Erythroblast (primary cell): ENCODE data around the gene ARHGEF4.

Experiments used
- GATA1 ChIP-seq: IDR thresholded peaks from 2 replicates; pipeline ENCODE4 v1.6.1; 2011; ENCODE audit warnings: low read depth, mild to moderate bottlenecking, control low read depth, low read length, moderate library complexity
- POLR2A ChIP-seq: IDR thresholded peaks from 2 replicates; pipeline ENCODE4 v1.6.1; 2011; ENCODE audit warnings: mild to moderate bottlenecking, low read length

DNA sequence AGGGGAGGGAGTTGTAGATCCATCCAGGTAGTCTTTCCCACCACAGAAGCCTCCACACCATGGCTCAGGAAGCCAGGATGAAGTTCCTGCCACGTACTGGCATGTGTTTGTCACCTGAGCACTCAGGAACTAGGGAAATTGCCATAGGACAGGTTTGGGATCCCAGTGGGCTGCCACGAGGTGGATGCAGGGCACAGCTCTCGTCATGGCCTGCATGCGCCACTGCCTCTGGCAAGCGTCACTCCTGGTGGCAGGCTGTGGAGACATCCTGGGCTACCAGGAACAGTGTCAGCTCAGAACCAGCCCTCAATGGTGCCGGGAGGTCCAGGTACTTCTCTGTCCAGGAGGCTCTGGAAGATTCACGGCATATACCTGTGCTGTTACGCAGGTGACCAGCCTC is 3.8 kb downstream of the ARHGEF4 start:
- TF ChIP-seq POLR2A, result no peak
- TF ChIP-seq GATA1, result no peak
